Type B pancreatic cell (in vitro differentiated cells): ENCODE results near the gene MESD. TPM values are rescaled to one million over a fixed set of nuclear protein-coding genes. Genes with fewer than 3 reads are reported as not detected.

Source experiments
- DNase-seq: peaks from one replicate; pipeline ENCODE4 v3.0.0; 2021; ENCODE audit warnings: mixed read lengths; ENCODE audit not compliant: unreplicated experiment; ENCODE audit errors: extremely low spot score
- H3K27ac Mint-ChIP-seq: 2 replicates; pipeline ENCODE4 v1.8.0; 2021; ENCODE audit warnings: mild to moderate bottlenecking, mixed read lengths
- H3K27me3 Mint-ChIP-seq: 2 replicates; pipeline ENCODE4 v1.8.0; 2021; ENCODE audit warnings: mixed read lengths
- H3K36me3 Mint-ChIP-seq: 2 replicates; pipeline ENCODE4 v1.8.0; 2021; ENCODE audit warnings: mixed read lengths
- H3K4me1 Mint-ChIP-seq: one replicate; pipeline ENCODE4 v1.8.0; 2021; ENCODE audit warnings: mixed read lengths; ENCODE audit not compliant: unreplicated experiment
- H3K4me3 Mint-ChIP-seq: 2 replicates; pipeline ENCODE4 v1.8.0; 2021; ENCODE audit warnings: mild to moderate bottlenecking, mixed read lengths
- H3K9me3 Mint-ChIP-seq: 2 replicates; pipeline ENCODE4 v1.8.0; 2021; ENCODE audit warnings: mixed read lengths
- CTCF ChIP-seq: fragments of 200-600 bp; sonication (generic); conservative IDR thresholded peaks from 2 replicates; pipeline ENCODE4 v1.5.0; 2021; ENCODE audit warnings: antibody characterized with exemption, mild to moderate bottlenecking
- total RNA-seq: library from RNA; stranded (reverse); gene quantifications from 2 replicates; pipeline ENCODE4 v1.2.1, GENCODE V29; 2021; ENCODE audit warnings: low replicate concordance

Gene MESD
- total RNA-seq, 1 donor from 2014 or later: 36.6 TPM

GRCh38 chr15:81003097-81003350 lies 13.4 kb upstream of the MESD start:
- no peak overlapping the region for H3K4me3 Mint-ChIP-seq

GRCh38 chr15:81002331-81003096 lies 12.9 kb upstream of the MESD start:
- H3K27me3 Mint-ChIP-seq: no peaks in the 10 kb centered on the region
- no peak for DNase-seq
- TF ChIP-seq CTCF: no peak
- H3K36me3 Mint-ChIP-seq: peaks cover 11% of the 10 kb centered on the region
- peak overlapping the region; percentile 70 for H3K4me3 Mint-ChIP-seq
- H3K27ac Mint-ChIP-seq: no peak overlapping the region
- no peaks in the 10 kb centered on the region for H3K9me3 Mint-ChIP-seq
- H3K4me1 Mint-ChIP-seq: peaks cover 29% of the 10 kb centered on the region

More at GRCh38 chr15:81003097-81003350, 13.4 kb upstream of the MESD start:
- DNase-seq: no peak
- Mint-ChIP-seq H3K27me3 (no peaks in the 10 kb centered on the region), H3K36me3 (peaks cover 11% of the 10 kb centered on the region), H3K27ac (peak overlapping the region; percentile 79), H3K9me3 (no peaks in the 10 kb centered on the region), H3K4me1 (peaks cover 29% of the 10 kb centered on the region)
- TF ChIP-seq CTCF: no peak

GRCh38 chr15:81002009-81002330 lies 12.4 kb upstream of the MESD start:
- peak overlapping the region; percentile 81 for H3K4me3 Mint-ChIP-seq
- no peak overlapping the region for H3K27ac Mint-ChIP-seq
- H3K9me3 Mint-ChIP-seq: no peaks in the 10 kb centered on the region
- peaks cover 29% of the 10 kb centered on the region for H3K4me1 Mint-ChIP-seq
- H3K36me3 Mint-ChIP-seq: peaks cover 11% of the 10 kb centered on the region
- no peak for TF ChIP-seq CTCF
- no peaks in the 10 kb centered on the region for H3K27me3 Mint-ChIP-seq
- DNase-seq: no peak

GRCh38 chr15:81001152-81002008 lies 11.8 kb upstream of the MESD start:
- no peaks in the 10 kb centered on the region for H3K27me3 Mint-ChIP-seq
- H3K27ac Mint-ChIP-seq: no peak overlapping the region
- H3K4me3 Mint-ChIP-seq: peak overlapping the region; percentile 98
- H3K9me3 Mint-ChIP-seq: no peaks in the 10 kb centered on the region
- no peak for TF ChIP-seq CTCF
- peaks cover 29% of the 10 kb centered on the region for H3K4me1 Mint-ChIP-seq
- H3K36me3 Mint-ChIP-seq: peaks cover 11% of the 10 kb centered on the region
- DNase-seq: peak; percentile 72

- peak within 1 kb of the TSS; percentile 95 for H3K27ac Mint-ChIP-seq
- H3K36me3 Mint-ChIP-seq: peaks cover 11% of the 10 kb centered on the region
- TF ChIP-seq CTCF: no peak
- peak; percentile 87 for DNase-seq
- no peaks in the 10 kb centered on the region for H3K9me3 Mint-ChIP-seq
- peaks cover 27% of the 10 kb centered on the region for H3K4me1 Mint-ChIP-seq
- H3K27me3 Mint-ChIP-seq: no peaks in the 10 kb centered on the region
- peak within 1 kb of the TSS; percentile 98 for H3K4me3 Mint-ChIP-seq
These were observed 11.1 kb upstream of the MESD start, which contains the start of gene TLNRD1 for GRCh38 chr15:81000624-81001151. TSS of gene TLNRD1 (plus strand) at chr15:81000923. CDS start at chr15:81002272, 1,349 bp downstream.
